Body of pancreas (tissue), 4 donors: ENCODE data around the gene CDH4.

Source experiments
- CTCF ChIP-seq, 7 experiments: fragments of 450-650 bp in 4 of 7; fragments of 200-600 bp in 3 of 7; sonication (generic) in 3 of 7; IDR thresholded peaks; one replicate each; pipeline ENCODE4 v1.5.1; 2016 to 2019; ENCODE audit warnings: antibody characterized with exemption in 7 of 7
- POLR2A ChIP-seq, 3 donors: fragments of 450-650 bp; IDR thresholded peaks; one replicate each; pipeline ENCODE4 v1.6.1; 2016; ENCODE audit warnings: antibody characterized with exemption in 3 of 3, mild to moderate bottlenecking in 2 of 3

DNA sequence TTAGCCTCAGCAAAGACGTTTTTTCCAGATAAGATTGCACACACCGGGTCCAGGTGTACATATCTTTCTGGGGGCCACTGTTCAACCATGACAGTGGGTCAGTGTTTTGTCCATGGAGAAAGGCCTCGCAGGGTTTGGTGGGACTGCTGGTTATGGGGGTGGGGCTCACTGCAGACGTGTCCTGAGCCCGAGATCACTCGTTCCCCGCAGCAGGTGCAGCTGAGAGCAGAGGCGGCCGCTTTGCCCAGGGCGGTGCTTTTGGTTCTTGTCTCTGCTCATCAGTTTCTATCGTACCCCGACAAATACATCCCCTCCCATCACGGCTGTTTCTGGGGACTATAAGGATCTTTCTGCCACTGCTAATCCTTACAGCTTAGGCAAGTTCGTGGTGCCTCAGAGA lies 166.9 kb downstream of the CDH4 start:
- no peak for TF ChIP-seq CTCF (IDR thresholded peaks at IDR 0.05)
- no peak for TF ChIP-seq POLR2A (IDR thresholded peaks at IDR 0.05)
